ENCODE data around the gene ANXA2R. TPM values are rescaled to one million over a fixed set of nuclear protein-coding genes. Genes with fewer than 3 reads are reported as not detected.

The ANXA2R gene
- total RNA-seq, 1 experiment from 2014 or later, result 8.0 TPM

GRCh38 chr5:42993516-42994245 lies 46.4 kb downstream of the ANXA2R start:
- no peaks in the 10 kb centered on the region for H3K27me3 Mint-ChIP-seq (ENCODE audit: unreplicated experiment)
- H3K9me3 Mint-ChIP-seq (ENCODE audit: low read depth, unreplicated experiment), result peaks cover 3% of the 10 kb centered on the region
- peaks cover 31% of the 10 kb centered on the region for H3K4me1 Mint-ChIP-seq (ENCODE audit: low read depth, unreplicated experiment)
- H3K27ac Mint-ChIP-seq (ENCODE audit: unreplicated experiment), result peak overlapping the region; percentile 99
- H3K4me3 Mint-ChIP-seq (ENCODE audit: low read depth, unreplicated experiment), result peak overlapping the region; percentile 95
- intact Hi-C loops (cut with micrococcal nuclease; ENCODE audit: unreplicated experiment), result loop anchor here (2.0 to 10.0 kb wide), 2 partner anchors 71 to 311 kb away; no protein-coding TSS in a partner anchor
- TSS peak; percentile 42 for BruUV-seq (replicated peaks)
- H3K36me3 Mint-ChIP-seq (ENCODE audit: insufficient read depth, unreplicated experiment), result peaks cover 81% of the 10 kb centered on the region
- TF ChIP-seq CTCF (IDR thresholded peaks at IDR 0.05; ENCODE audit: unreplicated experiment), result no peak
- CTCF ChIA-PET, result no interaction called here
- no peak for DNase-seq

DNA sequence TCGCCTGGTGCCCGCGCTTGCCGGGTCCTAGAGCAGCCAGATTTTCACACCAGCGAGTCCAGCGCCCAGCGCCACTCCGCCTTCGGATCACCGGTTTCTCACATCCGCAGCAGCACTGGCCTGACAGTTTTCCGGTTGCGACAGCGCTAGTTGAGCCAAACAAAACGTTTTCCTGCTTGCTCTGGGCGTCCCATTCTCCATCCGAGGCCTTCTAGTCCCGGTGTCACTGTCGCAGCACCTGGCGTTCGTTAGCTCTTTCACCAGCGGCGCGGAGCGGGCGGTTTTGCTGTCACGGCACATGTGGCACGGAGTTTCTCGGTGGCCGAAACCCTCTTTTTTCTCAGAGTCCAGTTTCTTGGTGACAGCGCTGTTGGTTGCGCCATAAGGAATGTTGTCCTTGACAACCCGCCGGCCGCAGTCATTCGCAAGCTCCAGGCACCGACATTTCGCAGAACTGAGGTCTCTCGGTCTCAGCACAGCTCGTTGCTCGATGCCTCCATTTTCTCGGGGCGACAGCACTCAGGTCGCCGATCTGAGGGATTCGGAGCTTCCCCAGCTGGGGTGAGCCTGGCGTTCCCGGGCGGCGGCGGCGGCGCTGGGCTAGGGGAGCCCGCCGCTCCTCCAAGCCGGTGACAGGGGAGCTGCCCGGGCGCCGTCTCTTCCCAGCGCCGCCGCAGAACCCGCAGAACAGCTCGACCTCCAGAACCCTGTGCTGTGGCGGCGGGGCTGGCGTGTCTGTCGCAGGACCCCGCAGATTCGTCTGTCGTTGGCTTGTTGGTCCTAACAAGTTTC lies 47.8 kb downstream of the ANXA2R start:
- no peaks in the 10 kb centered on the region for H3K27me3 Mint-ChIP-seq (ENCODE audit: unreplicated experiment)
- peak; percentile 71 for DNase-seq
- H3K4me3 Mint-ChIP-seq (ENCODE audit: low read depth, unreplicated experiment), result peak overlapping the region; percentile 95
- peaks cover 3% of the 10 kb centered on the region for H3K9me3 Mint-ChIP-seq (ENCODE audit: low read depth, unreplicated experiment)
- H3K36me3 Mint-ChIP-seq (ENCODE audit: insufficient read depth, unreplicated experiment), result peaks cover 85% of the 10 kb centered on the region
- no peak for TF ChIP-seq CTCF (IDR thresholded peaks at IDR 0.05; ENCODE audit: unreplicated experiment)
- no TSS peak for BruUV-seq (replicated peaks)
- intact Hi-C loops (cut with micrococcal nuclease; ENCODE audit: unreplicated experiment), result loop anchor here (2.0 to 10.0 kb wide), 2 partner anchors 73 to 313 kb away; no protein-coding TSS in a partner anchor
- CTCF ChIA-PET, result interaction anchor here (0.8 to 1.4 kb wide), 4 partner anchors 17 to 84 kb away, joined by 3 to 7 read pairs (median 6); no protein-coding TSS in a partner anchor
- H3K4me1 Mint-ChIP-seq (ENCODE audit: low read depth, unreplicated experiment), result peaks cover 39% of the 10 kb centered on the region
- peak overlapping the region; percentile 99 for H3K27ac Mint-ChIP-seq (ENCODE audit: unreplicated experiment)

- DNase-seq, result peak; percentile 32
- no peak for TF ChIP-seq CTCF (IDR thresholded peaks at IDR 0.05; ENCODE audit: unreplicated experiment)
- H3K27me3 Mint-ChIP-seq (ENCODE audit: unreplicated experiment), result no peaks in the 10 kb centered on the region
- BruUV-seq (replicated peaks), result no TSS peak
- H3K4me1 Mint-ChIP-seq (ENCODE audit: low read depth, unreplicated experiment), result peaks cover 46% of the 10 kb centered on the region
- H3K4me3 Mint-ChIP-seq (ENCODE audit: low read depth, unreplicated experiment), result peak overlapping the region; percentile 95
- intact Hi-C loops (cut with micrococcal nuclease; ENCODE audit: unreplicated experiment), result loop anchor here (2.0 to 10.0 kb wide), 2 partner anchors 73 to 313 kb away; no protein-coding TSS in a partner anchor
- peak overlapping the region; percentile 99 for H3K27ac Mint-ChIP-seq (ENCODE audit: unreplicated experiment)
- CTCF ChIA-PET, result interaction anchor here (0.8 to 1.4 kb wide), 5 partner anchors 18 to 83 kb away, joined by 3 to 7 read pairs (median 5); no protein-coding TSS in a partner anchor
- H3K36me3 Mint-ChIP-seq (ENCODE audit: insufficient read depth, unreplicated experiment), result peaks cover 89% of the 10 kb centered on the region
- peaks cover 3% of the 10 kb centered on the region for H3K9me3 Mint-ChIP-seq (ENCODE audit: low read depth, unreplicated experiment)
Measured at GRCh38 chr5:42991404-42992087, 48.6 kb downstream of the ANXA2R start.

GRCh38 chr5:42990892-42991291 lies 49.2 kb downstream of the ANXA2R start:
- peaks cover 53% of the 10 kb centered on the region for H3K4me1 Mint-ChIP-seq (ENCODE audit: low read depth, unreplicated experiment)
- H3K27ac Mint-ChIP-seq (ENCODE audit: unreplicated experiment), result peak overlapping the region; percentile 99

More at GRCh38 chr5:42990892-42991291, 49.2 kb downstream of the ANXA2R start:
- intact Hi-C loops (cut with micrococcal nuclease; ENCODE audit: unreplicated experiment), result loop anchor here (10.0 kb wide), 1 partner anchor 314 kb away; no protein-coding TSS in a partner anchor
- no TSS peak for BruUV-seq (replicated peaks)
- no peak for DNase-seq
- H3K27me3 Mint-ChIP-seq (ENCODE audit: unreplicated experiment), result no peaks in the 10 kb centered on the region
- peaks cover 93% of the 10 kb centered on the region for H3K36me3 Mint-ChIP-seq (ENCODE audit: insufficient read depth, unreplicated experiment)
- peaks cover 3% of the 10 kb centered on the region for H3K9me3 Mint-ChIP-seq (ENCODE audit: low read depth, unreplicated experiment)
- CTCF ChIA-PET, result interaction anchor here (1.1 to 1.2 kb wide), 4 partner anchors 8 to 82 kb away, joined by 3 read pairs; no protein-coding TSS in a partner anchor
- no peak for TF ChIP-seq CTCF (IDR thresholded peaks at IDR 0.05; ENCODE audit: unreplicated experiment)
- H3K4me3 Mint-ChIP-seq (ENCODE audit: low read depth, unreplicated experiment), result peak overlapping the region; percentile 95

Data from Calu3 (cell line).